BJ (cell line): ENCODE results near the gene ALKBH4. TPM values are rescaled to one million over a fixed set of nuclear protein-coding genes. Genes with fewer than 3 reads are reported as not detected.
"Not testable (repeated sequence)": the region's sequence is repeated elsewhere in the genome, so short reads cannot be mapped to it uniquely, and the experiment has no call there.

ENCODE experiments used
- CTCF ChIA-PET: fragments of 350-600 bp; formaldehyde crosslinking; extraction: SDS; loops from one replicate; lab custom pipeline; 2021; ENCODE audit warnings: antibody characterized with exemption, inconsistent platforms; lab: Yijun Ruan, JAX
- POLR2A ChIA-PET: fragments of 300-600 bp; sonication (Branson Sonifier 250); formaldehyde crosslinking; extraction: SDS; loops from one replicate; lab custom pipeline; 2021; ENCODE audit warnings: antibody characterized with exemption; lab: Charles Lee
- DNase-seq: peaks from one replicate; pipeline ENCODE4 v3.0.0-alpha.2; 2011; ENCODE audit warnings: low read depth
- H3K27me3 ChIP-seq: 2 replicates; pipeline ENCODE4 v1.6.0; 2011; ENCODE audit warnings: low read length; ENCODE audit not compliant: control insufficient read depth, insufficient read depth
- H3K36me3 ChIP-seq: 2 replicates; pipeline ENCODE4 v1.5.1; 2011; ENCODE audit warnings: low read length; ENCODE audit not compliant: control insufficient read depth, insufficient read depth
- H3K4me3 ChIP-seq: 2 replicates; pipeline ENCODE4 v1.5.1; 2011; ENCODE audit warnings: low read depth, mild to moderate bottlenecking, control low read depth, low read length
- polyA plus RNA-seq: library from polyadenylated mRNA; depleted of rRNA; stranded (reverse); fragments of >200 nt; gene quantifications from 2 replicates; pipeline ENCODE4 v1.2.3, GENCODE V29; 2011
- TF ChIP-seq, protein P1 (sequence below): IDR thresholded peaks from 2 replicates; pipeline ENCODE4 v1.5.1; 2011; ENCODE audit warnings: low read depth, mild to moderate bottlenecking, control low read depth, inconsistent platforms, low read length, moderate library complexity; ENCODE audit not compliant: insufficient read depth

The ALKBH4 gene
- polyA plus RNA-seq, 1 experiment: 5.9 TPM

DNA sequence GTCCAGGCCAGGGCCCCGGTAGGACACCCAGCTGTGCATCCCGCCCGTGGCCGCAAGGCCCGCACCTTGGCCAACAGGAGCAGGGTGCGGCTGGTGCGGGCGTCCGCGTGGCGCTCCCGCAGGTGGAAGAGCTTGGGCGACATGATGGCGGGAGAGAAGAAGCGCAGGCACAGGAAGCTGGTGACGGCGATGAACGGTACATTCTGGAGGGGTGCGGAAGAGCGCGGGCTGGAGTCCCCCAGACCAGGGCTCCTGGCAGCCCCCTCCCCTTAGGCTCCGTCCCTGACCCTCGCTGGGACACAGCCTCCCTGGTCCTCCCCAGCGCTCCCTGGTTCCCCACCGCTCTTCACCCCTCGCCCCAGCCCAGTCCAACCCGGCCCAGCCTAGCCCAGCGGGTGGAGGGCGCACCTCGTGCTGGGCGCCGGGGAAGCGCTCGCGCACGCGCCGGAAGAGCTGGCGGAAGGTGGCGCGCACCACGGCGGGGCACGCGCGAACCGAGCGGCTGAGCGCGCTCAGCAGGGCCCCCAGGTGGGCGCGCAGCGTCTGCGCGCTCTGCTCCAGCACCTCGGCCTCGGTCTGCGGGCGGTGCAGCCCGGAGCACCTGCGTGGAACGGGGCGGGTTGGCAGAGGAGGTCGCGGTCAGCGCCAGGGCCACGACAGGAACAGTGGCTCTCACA, 29.9 kb upstream of the ALKBH4 start:
- CTCF ChIA-PET, POLR2A ChIA-PET, H3K4me3 ChIP-seq, H3K27me3 ChIP-seq, DNase-seq, H3K36me3 ChIP-seq: not testable (repeated sequence)

DNA sequence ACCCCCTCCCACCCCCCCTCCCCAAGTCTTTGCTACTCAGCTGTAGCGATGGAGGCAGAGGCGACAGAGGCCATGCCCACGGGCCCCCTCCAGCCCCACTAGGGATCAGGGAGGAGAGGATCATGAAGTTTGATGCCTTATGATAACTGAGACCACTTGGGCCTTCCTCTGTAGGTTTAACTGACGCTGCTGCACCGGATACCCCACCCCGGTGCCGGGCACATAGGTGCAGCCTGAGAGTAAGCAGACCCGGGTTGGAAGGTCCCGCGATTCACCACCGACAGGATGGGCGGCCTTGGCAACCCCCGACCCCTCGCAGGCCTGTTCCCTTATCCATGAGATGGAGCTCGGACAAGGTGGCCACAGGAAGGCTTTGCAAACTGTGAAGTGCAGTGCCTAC, 29.4 kb upstream of the ALKBH4 start:
- DNase-seq, CTCF ChIA-PET: not testable (repeated sequence)

GRCh38 chr7:102493220-102493935, 28.7 kb upstream of the ALKBH4 start:
- H3K4me3 ChIP-seq, H3K36me3 ChIP-seq, POLR2A ChIA-PET, DNase-seq, CTCF ChIA-PET, H3K27me3 ChIP-seq: not testable (repeated sequence)

More for the DNA sequence above, 29.4 kb upstream of the ALKBH4 start:
- POLR2A ChIA-PET, H3K27me3 ChIP-seq, H3K36me3 ChIP-seq, H3K4me3 ChIP-seq: not testable (repeated sequence)

- H3K27me3 ChIP-seq, POLR2A ChIA-PET, CTCF ChIA-PET: not testable (repeated sequence)
These were observed 25.9 kb upstream of the ALKBH4 start for GRCh38 chr7:102490529-102491075.

GRCh38 chr7:102484317-102484716, 19.7 kb upstream of the ALKBH4 start:
- H3K27me3 ChIP-seq, DNase-seq, H3K4me3 ChIP-seq, POLR2A ChIA-PET, CTCF ChIA-PET, H3K36me3 ChIP-seq: not testable (repeated sequence)

More at GRCh38 chr7:102490529-102491075, 25.9 kb upstream of the ALKBH4 start:
- not testable (repeated sequence) for DNase-seq, H3K4me3 ChIP-seq, H3K36me3 ChIP-seq

DNA sequence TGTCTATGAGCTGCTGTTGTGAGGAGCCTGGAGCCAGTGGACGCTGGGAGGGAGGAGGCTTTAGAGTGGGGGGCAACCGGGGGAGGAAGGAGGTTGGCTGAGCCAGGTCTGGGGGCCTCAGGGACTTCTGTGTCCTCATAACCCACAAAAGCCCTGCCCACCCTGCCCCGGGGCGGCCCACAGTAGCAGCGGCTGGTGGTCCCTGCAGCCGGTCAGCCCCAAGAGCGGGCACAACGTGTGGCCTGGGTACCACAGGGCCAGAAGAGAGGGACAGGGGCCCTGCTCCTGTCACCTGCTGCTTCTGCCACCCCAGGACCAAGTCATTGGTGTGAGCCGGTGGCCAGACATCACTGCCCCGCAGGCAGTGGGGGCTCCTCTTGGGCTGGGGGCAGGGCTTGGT, 17.3 kb upstream of the ALKBH4 start:
- CTCF ChIA-PET, H3K27me3 ChIP-seq, H3K36me3 ChIP-seq, H3K4me3 ChIP-seq, POLR2A ChIA-PET, DNase-seq: not testable (repeated sequence)

- POLR2A ChIA-PET, H3K36me3 ChIP-seq, DNase-seq, CTCF ChIA-PET, H3K27me3 ChIP-seq, H3K4me3 ChIP-seq: not testable (repeated sequence)
- TF ChIP-seq, protein P1, sequence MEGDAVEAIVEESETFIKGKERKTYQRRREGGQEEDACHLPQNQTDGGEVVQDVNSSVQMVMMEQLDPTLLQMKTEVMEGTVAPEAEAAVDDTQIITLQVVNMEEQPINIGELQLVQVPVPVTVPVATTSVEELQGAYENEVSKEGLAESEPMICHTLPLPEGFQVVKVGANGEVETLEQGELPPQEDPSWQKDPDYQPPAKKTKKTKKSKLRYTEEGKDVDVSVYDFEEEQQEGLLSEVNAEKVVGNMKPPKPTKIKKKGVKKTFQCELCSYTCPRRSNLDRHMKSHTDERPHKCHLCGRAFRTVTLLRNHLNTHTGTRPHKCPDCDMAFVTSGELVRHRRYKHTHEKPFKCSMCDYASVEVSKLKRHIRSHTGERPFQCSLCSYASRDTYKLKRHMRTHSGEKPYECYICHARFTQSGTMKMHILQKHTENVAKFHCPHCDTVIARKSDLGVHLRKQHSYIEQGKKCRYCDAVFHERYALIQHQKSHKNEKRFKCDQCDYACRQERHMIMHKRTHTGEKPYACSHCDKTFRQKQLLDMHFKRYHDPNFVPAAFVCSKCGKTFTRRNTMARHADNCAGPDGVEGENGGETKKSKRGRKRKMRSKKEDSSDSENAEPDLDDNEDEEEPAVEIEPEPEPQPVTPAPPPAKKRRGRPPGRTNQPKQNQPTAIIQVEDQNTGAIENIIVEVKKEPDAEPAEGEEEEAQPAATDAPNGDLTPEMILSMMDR: peak; percentile 39; the same call in 1 of the 2 replicates
These were observed 15.4 kb upstream of the ALKBH4 start for GRCh38 chr7:102479982-102480637.

DNA sequence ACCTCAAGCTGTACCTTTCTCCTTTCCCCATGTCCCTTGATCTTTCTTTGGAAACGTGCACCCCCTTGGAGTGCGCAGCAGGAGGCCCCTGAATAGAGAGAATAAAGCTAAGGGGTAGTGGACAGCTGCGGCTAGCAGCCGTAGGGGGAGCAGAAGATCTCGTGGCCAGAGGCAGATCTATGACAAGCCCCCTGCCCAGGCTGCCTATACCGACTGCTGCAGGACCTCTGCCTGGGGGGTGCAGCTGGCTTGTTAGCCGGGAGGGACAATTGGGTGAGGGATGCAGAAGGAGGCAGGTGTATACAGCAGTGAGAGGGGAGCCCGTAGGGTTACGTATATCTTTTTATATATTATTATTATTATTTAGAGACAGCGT, 14.5 kb upstream of the ALKBH4 start:
- POLR2A ChIA-PET, CTCF ChIA-PET: not testable (repeated sequence)

GRCh38 chr7:102478314-102479208, 13.9 kb upstream of the ALKBH4 start, which contains the start of gene POLR2J:
Gene POLR2J (minus strand): TSS chr7:102478922. CDS start chr7:102478860, 62 bp downstream.
- H3K27me3 ChIP-seq, POLR2A ChIA-PET, H3K36me3 ChIP-seq, DNase-seq, CTCF ChIA-PET: not testable (repeated sequence)
- H3K4me3 ChIP-seq: peak within 1 kb of the TSS; percentile 31

More for the DNA sequence above, 14.5 kb upstream of the ALKBH4 start:
- H3K27me3 ChIP-seq, H3K4me3 ChIP-seq, H3K36me3 ChIP-seq, DNase-seq: not testable (repeated sequence)

GRCh38 chr7:102474736-102475435, 10.2 kb upstream of the ALKBH4 start:
- DNase-seq, H3K4me3 ChIP-seq, POLR2A ChIA-PET, H3K36me3 ChIP-seq, H3K27me3 ChIP-seq, CTCF ChIA-PET: not testable (repeated sequence)
